ENCODE results near the gene NLRP1. TPM values are rescaled to one million over a fixed set of nuclear protein-coding genes. Genes with fewer than 3 reads are reported as not detected.

NLRP1 gene
- total and polyA plus RNA-seq, 2 of the 13 experiments (the other 11 are each of a cell fraction or from before 2014, with no cell fraction given): 3.4 to 3.7 TPM

DNA sequence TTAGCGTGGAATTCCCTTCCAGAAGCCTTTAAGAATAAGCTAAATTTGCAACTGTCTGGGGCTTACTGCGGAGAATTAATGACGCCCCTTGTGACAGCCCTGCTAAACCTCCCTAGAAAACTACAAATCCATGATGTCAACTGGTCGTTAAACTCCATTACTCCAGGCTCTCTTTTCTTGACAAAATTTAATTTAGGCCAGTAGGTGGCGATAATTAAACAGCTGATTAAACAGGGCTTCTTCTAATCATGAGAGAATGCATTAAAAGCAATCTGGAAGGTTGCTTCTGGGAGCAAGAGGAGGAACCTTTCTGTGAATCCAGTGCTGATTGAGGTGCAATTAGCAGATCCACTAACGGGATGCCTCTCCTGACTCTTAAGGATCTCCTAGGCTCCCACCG is 8.1 kb upstream of the NLRP1 start:
- in situ Hi-C loops (cut with HindIII; ENCODE audit: extremely low pct_ligation_motif_present, low pct_unique_long_range_greater_than_20kb) (loop anchor here (10.0 kb wide), 1 partner anchor 672 kb away; no protein-coding TSS in a partner anchor), intact Hi-C loops (cut with micrococcal nuclease; ENCODE audit: unreplicated experiment) (loop anchor here (1.0 kb wide), 1 partner anchor 830 kb away; no protein-coding TSS in a partner anchor)
- Histone ChIP-seq H3K36me3 (replicated peaks in 1 of 2; ENCODE audit: control insufficient read depth in 1 of 2, insufficient read depth in 2 of 2, low read length in 2 of 2) (no peaks in the 10 kb centered on the region), H3K4me1 (ENCODE audit: insufficient read depth, low read length) (no peaks in the 10 kb centered on the region), H3K9ac (ENCODE audit: insufficient read depth, low read depth, low read length) (no peak overlapping the region), H3K9me3 (ENCODE audit: low read length) (no peaks in the 10 kb centered on the region), H3K4me2 (ENCODE audit: low read depth, low read length) (no peak overlapping the region), H3K27me3 (ENCODE audit: control insufficient read depth in 1 of 2, insufficient read depth in 2 of 2, low read length in 2 of 2) (peaks cover 1 to 7% of the 10 kb centered on the region in 2 experiments; a peak in 2 of 5 replicates), H2AFZ (ENCODE audit: low read length) (no peak overlapping the region), H3K79me2 (ENCODE audit: insufficient read depth, low read length) (no peaks in the 10 kb centered on the region), H3K27ac (ENCODE audit: extremely low read length, insufficient read depth, low read length) (no peak overlapping the region), H4K20me1 (ENCODE audit: insufficient read depth, low read length) (no peaks in the 10 kb centered on the region), H3K4me3 (replicated peaks in 1 of 3; ENCODE audit: insufficient read depth in 1 of 3, low read depth in 2 of 3, low read length in 3 of 3) (no peak overlapping the region)
- BruUV-seq (replicated peaks): no TSS peak
- ChIA-PET CTCF (ENCODE audit: low intra/inter-chr PET ratio, low total read pairs) (interaction anchor here (1.0 to 1.7 kb wide), 4 partner anchors 114 to 844 kb away, joined by 3 to 10 read pairs (median 6); no protein-coding TSS in a partner anchor), POLR2A (no interaction called here)
- DNase-seq (ENCODE audit: low spot score): peak; percentile 33
- WGBS (ENCODE audit: low lambda C conversion rate): 5% methylated on average over 7 of the region's 7 CpGs
- no peak for FAIRE-seq
- ATAC-seq: no peak
- no peak for TF ChIP-seq GPN1 (CRISPR knock-in tag; IDR thresholded peaks at IDR 0.05; ENCODE audit: borderline replicate concordance)
- TF ChIP-seq SP2 (CRISPR knock-in tag; IDR thresholded peaks at IDR 0.05): no peak
- no peak for TF ChIP-seq ZNF562 (CRISPR knock-in tag; IDR thresholded peaks at IDR 0.05; ENCODE audit: borderline replicate concordance)
- TF ChIP-seq, protein P1, sequence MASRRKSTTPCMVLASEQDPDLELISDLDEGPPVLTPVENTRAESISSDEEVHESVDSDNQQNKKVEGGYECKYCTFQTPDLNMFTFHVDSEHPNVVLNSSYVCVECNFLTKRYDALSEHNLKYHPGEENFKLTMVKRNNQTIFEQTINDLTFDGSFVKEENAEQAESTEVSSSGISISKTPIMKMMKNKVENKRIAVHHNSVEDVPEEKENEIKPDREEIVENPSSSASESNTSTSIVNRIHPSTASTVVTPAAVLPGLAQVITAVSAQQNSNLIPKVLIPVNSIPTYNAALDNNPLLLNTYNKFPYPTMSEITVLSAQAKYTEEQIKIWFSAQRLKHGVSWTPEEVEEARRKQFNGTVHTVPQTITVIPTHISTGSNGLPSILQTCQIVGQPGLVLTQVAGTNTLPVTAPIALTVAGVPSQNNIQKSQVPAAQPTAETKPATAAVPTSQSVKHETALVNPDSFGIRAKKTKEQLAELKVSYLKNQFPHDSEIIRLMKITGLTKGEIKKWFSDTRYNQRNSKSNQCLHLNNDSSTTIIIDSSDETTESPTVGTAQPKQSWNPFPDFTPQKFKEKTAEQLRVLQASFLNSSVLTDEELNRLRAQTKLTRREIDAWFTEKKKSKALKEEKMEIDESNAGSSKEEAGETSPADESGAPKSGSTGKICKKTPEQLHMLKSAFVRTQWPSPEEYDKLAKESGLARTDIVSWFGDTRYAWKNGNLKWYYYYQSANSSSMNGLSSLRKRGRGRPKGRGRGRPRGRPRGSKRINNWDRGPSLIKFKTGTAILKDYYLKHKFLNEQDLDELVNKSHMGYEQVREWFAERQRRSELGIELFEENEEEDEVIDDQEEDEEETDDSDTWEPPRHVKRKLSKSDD (CRISPR knock-in tag; IDR thresholded peaks at IDR 0.05; ENCODE audit: low read depth): no peak
- TF ChIP-seq, protein P2, sequence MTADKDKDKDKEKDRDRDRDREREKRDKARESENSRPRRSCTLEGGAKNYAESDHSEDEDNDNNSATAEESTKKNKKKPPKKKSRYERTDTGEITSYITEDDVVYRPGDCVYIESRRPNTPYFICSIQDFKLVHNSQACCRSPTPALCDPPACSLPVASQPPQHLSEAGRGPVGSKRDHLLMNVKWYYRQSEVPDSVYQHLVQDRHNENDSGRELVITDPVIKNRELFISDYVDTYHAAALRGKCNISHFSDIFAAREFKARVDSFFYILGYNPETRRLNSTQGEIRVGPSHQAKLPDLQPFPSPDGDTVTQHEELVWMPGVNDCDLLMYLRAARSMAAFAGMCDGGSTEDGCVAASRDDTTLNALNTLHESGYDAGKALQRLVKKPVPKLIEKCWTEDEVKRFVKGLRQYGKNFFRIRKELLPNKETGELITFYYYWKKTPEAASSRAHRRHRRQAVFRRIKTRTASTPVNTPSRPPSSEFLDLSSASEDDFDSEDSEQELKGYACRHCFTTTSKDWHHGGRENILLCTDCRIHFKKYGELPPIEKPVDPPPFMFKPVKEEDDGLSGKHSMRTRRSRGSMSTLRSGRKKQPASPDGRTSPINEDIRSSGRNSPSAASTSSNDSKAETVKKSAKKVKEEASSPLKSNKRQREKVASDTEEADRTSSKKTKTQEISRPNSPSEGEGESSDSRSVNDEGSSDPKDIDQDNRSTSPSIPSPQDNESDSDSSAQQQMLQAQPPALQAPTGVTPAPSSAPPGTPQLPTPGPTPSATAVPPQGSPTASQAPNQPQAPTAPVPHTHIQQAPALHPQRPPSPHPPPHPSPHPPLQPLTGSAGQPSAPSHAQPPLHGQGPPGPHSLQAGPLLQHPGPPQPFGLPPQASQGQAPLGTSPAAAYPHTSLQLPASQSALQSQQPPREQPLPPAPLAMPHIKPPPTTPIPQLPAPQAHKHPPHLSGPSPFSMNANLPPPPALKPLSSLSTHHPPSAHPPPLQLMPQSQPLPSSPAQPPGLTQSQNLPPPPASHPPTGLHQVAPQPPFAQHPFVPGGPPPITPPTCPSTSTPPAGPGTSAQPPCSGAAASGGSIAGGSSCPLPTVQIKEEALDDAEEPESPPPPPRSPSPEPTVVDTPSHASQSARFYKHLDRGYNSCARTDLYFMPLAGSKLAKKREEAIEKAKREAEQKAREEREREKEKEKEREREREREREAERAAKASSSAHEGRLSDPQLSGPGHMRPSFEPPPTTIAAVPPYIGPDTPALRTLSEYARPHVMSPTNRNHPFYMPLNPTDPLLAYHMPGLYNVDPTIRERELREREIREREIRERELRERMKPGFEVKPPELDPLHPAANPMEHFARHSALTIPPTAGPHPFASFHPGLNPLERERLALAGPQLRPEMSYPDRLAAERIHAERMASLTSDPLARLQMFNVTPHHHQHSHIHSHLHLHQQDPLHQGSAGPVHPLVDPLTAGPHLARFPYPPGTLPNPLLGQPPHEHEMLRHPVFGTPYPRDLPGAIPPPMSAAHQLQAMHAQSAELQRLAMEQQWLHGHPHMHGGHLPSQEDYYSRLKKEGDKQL (CRISPR knock-in tag; IDR thresholded peaks at IDR 0.05; ENCODE audit: low read depth): no peak
- TF ChIP-seq, protein P3, sequence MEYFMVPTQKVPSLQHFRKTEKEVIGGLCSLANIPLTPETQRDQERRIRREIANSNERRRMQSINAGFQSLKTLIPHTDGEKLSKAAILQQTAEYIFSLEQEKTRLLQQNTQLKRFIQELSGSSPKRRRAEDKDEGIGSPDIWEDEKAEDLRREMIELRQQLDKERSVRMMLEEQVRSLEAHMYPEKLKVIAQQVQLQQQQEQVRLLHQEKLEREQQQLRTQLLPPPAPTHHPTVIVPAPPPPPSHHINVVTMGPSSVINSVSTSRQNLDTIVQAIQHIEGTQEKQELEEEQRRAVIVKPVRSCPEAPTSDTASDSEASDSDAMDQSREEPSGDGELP (IDR thresholded peaks at IDR 0.05; ENCODE audit: borderline replicate concordance, low read depth): peak; percentile 71
- peak; percentile 72 for TF ChIP-seq STAG1 (CRISPR knock-in tag; IDR thresholded peaks at IDR 0.05)
- TF ChIP-seq, protein P4, sequence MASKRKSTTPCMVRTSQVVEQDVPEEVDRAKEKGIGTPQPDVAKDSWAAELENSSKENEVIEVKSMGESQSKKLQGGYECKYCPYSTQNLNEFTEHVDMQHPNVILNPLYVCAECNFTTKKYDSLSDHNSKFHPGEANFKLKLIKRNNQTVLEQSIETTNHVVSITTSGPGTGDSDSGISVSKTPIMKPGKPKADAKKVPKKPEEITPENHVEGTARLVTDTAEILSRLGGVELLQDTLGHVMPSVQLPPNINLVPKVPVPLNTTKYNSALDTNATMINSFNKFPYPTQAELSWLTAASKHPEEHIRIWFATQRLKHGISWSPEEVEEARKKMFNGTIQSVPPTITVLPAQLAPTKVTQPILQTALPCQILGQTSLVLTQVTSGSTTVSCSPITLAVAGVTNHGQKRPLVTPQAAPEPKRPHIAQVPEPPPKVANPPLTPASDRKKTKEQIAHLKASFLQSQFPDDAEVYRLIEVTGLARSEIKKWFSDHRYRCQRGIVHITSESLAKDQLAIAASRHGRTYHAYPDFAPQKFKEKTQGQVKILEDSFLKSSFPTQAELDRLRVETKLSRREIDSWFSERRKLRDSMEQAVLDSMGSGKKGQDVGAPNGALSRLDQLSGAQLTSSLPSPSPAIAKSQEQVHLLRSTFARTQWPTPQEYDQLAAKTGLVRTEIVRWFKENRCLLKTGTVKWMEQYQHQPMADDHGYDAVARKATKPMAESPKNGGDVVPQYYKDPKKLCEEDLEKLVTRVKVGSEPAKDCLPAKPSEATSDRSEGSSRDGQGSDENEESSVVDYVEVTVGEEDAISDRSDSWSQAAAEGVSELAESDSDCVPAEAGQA (IDR thresholded peaks at IDR 0.05; ENCODE audit: low read depth): no peak
- TF ChIP-seq, protein P4 (CRISPR knock-in tag; IDR thresholded peaks at IDR 0.05; ENCODE audit: borderline replicate concordance): no peak

All from HepG2 (cell line).